ENCODE results near the gene GTPBP4. TPM values are rescaled to one million over a fixed set of nuclear protein-coding genes. Genes with fewer than 3 reads are reported as not detected.

GTPBP4 gene
- 26.5 and 28.7 TPM in 2 replicates for total RNA-seq
- polyA plus RNA-seq, result 34.4 and 51.3 TPM in 2 replicates
- 40.7 and 53.7 TPM in 2 replicates for polyA plus RNA-seq (2012)
- polyA minus RNA-seq (ENCODE audit: low replicate concordance), result 31.3 and 43.0 TPM in 2 replicates

GRCh38 chr10:987870-988666 is at the start of gene GTPBP4:
GTPBP4 (plus strand) TSS chr10:988434; CDS start chr10:988480, 46 bp downstream.
- peak within 1 kb of the TSS; percentile 94 to 100 (median 98) for H3K4me3 ChIP-seq (replicated peaks in 1 of 4; ENCODE audit: control extremely low read depth in 1 of 4, insufficient read depth in 1 of 4, low read depth in 3 of 4, low read length in 4 of 4)
- H3K36me3 ChIP-seq (ENCODE audit: control insufficient read depth, insufficient read depth, low read length), result peaks cover 3% of the 10 kb centered on the region
- peak within 1 kb of the TSS; percentile 90 for H3K9ac ChIP-seq (ENCODE audit: insufficient read depth, low read length)
- peaks cover 3% of the 10 kb centered on the region for H4K20me1 ChIP-seq (ENCODE audit: control insufficient read depth, extremely low read depth, insufficient read depth, low read length)
- peak; percentile 97 for DNase-seq (ENCODE audit: low read depth in 2 of 2)
- H2AFZ ChIP-seq (ENCODE audit: low read length), result peak within 1 kb of the TSS; percentile 31
- peaks cover 11% of the 10 kb centered on the region for H3K4me1 ChIP-seq (ENCODE audit: control insufficient read depth, extremely low read depth, insufficient read depth, low read length)
- no peaks in the 10 kb centered on the region for H3K9me3 ChIP-seq (ENCODE audit: control insufficient read depth, insufficient read depth, low read depth, low read length)
- peak within 1 kb of the TSS; percentile 99 for H3K27ac ChIP-seq (ENCODE audit: insufficient read depth, low read length)
- H3K27me3 ChIP-seq (ENCODE audit: control insufficient read depth, insufficient read depth, low read length), result no peaks in the 10 kb centered on the region
- TF ChIP-seq CTCF (conservative IDR thresholded peaks at IDR 0.05 in 1 of 2, IDR thresholded peaks at IDR 0.05 in 1 of 2; ENCODE audit: low read depth in 1 of 2, low read length in 2 of 2), result no peak
- no peak for TF ChIP-seq EZH2 (IDR thresholded peaks at IDR 0.05; ENCODE audit: low read length, missing control alignments)
- peaks cover 47% of the 10 kb centered on the region for H3K79me2 ChIP-seq (ENCODE audit: control insufficient read depth, insufficient read depth, low read length)
- peak within 1 kb of the TSS; percentile 93 for H3K4me2 ChIP-seq (ENCODE audit: extremely low read depth, insufficient read depth, low read length)

GRCh38 chr10:938941-939678 is 49.1 kb upstream of the GTPBP4 start:
- no peaks in the 10 kb centered on the region for H3K4me1 ChIP-seq (ENCODE audit: control insufficient read depth, extremely low read depth, insufficient read depth, low read length)
- H3K79me2 ChIP-seq (ENCODE audit: control insufficient read depth, insufficient read depth, low read length), result no peaks in the 10 kb centered on the region
- H3K36me3 ChIP-seq (ENCODE audit: control insufficient read depth, insufficient read depth, low read length), result no peaks in the 10 kb centered on the region
- no peak overlapping the region for H3K4me3 ChIP-seq (replicated peaks in 1 of 4; ENCODE audit: control extremely low read depth in 1 of 4, insufficient read depth in 1 of 4, low read depth in 3 of 4, low read length in 4 of 4)
- no peak overlapping the region for H2AFZ ChIP-seq (ENCODE audit: low read length)
- no peak overlapping the region for H3K27ac ChIP-seq (ENCODE audit: insufficient read depth, low read length)
- no peaks in the 10 kb centered on the region for H3K9me3 ChIP-seq (ENCODE audit: control insufficient read depth, insufficient read depth, low read depth, low read length)
- no peak overlapping the region for H3K9ac ChIP-seq (ENCODE audit: insufficient read depth, low read length)
- TF ChIP-seq EZH2 (IDR thresholded peaks at IDR 0.05; ENCODE audit: low read length, missing control alignments), result no peak
- no peak for TF ChIP-seq CTCF (conservative IDR thresholded peaks at IDR 0.05 in 1 of 2, IDR thresholded peaks at IDR 0.05 in 1 of 2; ENCODE audit: low read depth in 1 of 2, low read length in 2 of 2)
- H3K27me3 ChIP-seq (ENCODE audit: control insufficient read depth, insufficient read depth, low read length), result no peaks in the 10 kb centered on the region
- H4K20me1 ChIP-seq (ENCODE audit: control insufficient read depth, extremely low read depth, insufficient read depth, low read length), result no peaks in the 10 kb centered on the region
- no peak overlapping the region for H3K4me2 ChIP-seq (ENCODE audit: extremely low read depth, insufficient read depth, low read length)
- DNase-seq (ENCODE audit: low read depth in 2 of 2), result no peak

- TF ChIP-seq EZH2 (IDR thresholded peaks at IDR 0.05; ENCODE audit: low read length, missing control alignments) (no peak), CTCF (conservative IDR thresholded peaks at IDR 0.05 in 1 of 2, IDR thresholded peaks at IDR 0.05 in 1 of 2; ENCODE audit: low read depth in 1 of 2, low read length in 2 of 2) (no peak)
- Histone ChIP-seq H3K36me3 (ENCODE audit: control insufficient read depth, insufficient read depth, low read length) (no peaks in the 10 kb centered on the region), H3K27ac (ENCODE audit: insufficient read depth, low read length) (no peak overlapping the region), H2AFZ (ENCODE audit: low read length) (no peak overlapping the region), H3K27me3 (ENCODE audit: control insufficient read depth, insufficient read depth, low read length) (no peaks in the 10 kb centered on the region), H3K4me2 (ENCODE audit: extremely low read depth, insufficient read depth, low read length) (no peak overlapping the region), H4K20me1 (ENCODE audit: control insufficient read depth, extremely low read depth, insufficient read depth, low read length) (no peaks in the 10 kb centered on the region), H3K9me3 (ENCODE audit: control insufficient read depth, insufficient read depth, low read depth, low read length) (no peaks in the 10 kb centered on the region), H3K9ac (ENCODE audit: insufficient read depth, low read length) (no peak overlapping the region), H3K4me1 (ENCODE audit: control insufficient read depth, extremely low read depth, insufficient read depth, low read length) (no peaks in the 10 kb centered on the region), H3K79me2 (ENCODE audit: control insufficient read depth, insufficient read depth, low read length) (no peaks in the 10 kb centered on the region), H3K4me3 (replicated peaks in 1 of 4; ENCODE audit: control extremely low read depth in 1 of 4, insufficient read depth in 1 of 4, low read depth in 3 of 4, low read length in 4 of 4) (no peak overlapping the region)
- DNase-seq (ENCODE audit: low read depth in 2 of 2), result no peak
Measured at GRCh38 chr10:943334-944033, 44.8 kb upstream of the GTPBP4 start.
